Mesodermal cell (in vitro differentiated cells): ENCODE measurements around the gene METTL27.

Experiments used
- H3K27ac ChIP-seq: 2 replicates; pipeline ENCODE4 v1.7.0; 2013; ENCODE audit warnings: mild to moderate bottlenecking, low read depth, low read length, moderate library complexity; ENCODE audit not compliant: severe bottlenecking
- H3K36me3 ChIP-seq: 2 replicates; pipeline ENCODE4 v1.7.1; 2013; ENCODE audit warnings: mild to moderate bottlenecking, low read length, moderate library complexity; ENCODE audit not compliant: control insufficient read depth, insufficient read depth
- H3K4me1 ChIP-seq: one replicate; pipeline ENCODE4 v1.7.1; 2013; ENCODE audit warnings: mild to moderate bottlenecking, low read length; ENCODE audit not compliant: insufficient read depth, control insufficient read depth, poor library complexity, severe bottlenecking
- H3K4me3 ChIP-seq: 2 replicates; pipeline ENCODE4 v1.7.0; 2013; ENCODE audit warnings: low read length, control low read depth, mild to moderate bottlenecking; ENCODE audit not compliant: insufficient read depth, poor library complexity, severe bottlenecking; ENCODE audit errors: extremely low read depth
- H3K9me3 ChIP-seq: 2 replicates; pipeline ENCODE4 v1.7.1; 2013; ENCODE audit warnings: mild to moderate bottlenecking, low read length, moderate library complexity; ENCODE audit not compliant: control insufficient read depth
- WGBS, 2 experiments: methylation state at CpG; one replicate each; pipeline ENCODE4 v1.1.5; 2013; ENCODE audit warnings: missing lambda C conversion rate in 2 of 2; ENCODE audit not compliant: insufficient coverage in 2 of 2; 5-methylcytosine and 5-hydroxymethylcytosine counted together

Gene METTL27

DNA sequence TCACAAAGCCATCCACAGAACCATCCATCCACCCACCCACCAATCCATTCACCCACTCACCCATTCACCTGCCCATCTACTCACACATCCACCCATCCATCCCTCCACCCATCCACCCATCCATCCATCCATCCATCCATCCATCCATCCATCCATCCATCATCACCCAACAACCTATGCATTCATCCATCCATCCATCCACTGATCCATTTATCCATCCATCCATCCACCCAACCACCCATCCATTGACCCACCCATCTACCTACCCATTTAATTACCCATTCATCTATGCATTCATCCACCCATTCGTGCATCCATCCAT is 24.1 kb upstream of the METTL27 start:
- H3K36me3 ChIP-seq, result no peaks in the 10 kb centered on the region
- H3K4me1 ChIP-seq, result peaks cover 9% of the 10 kb centered on the region
- 80 to 92% methylated on average over 1 of the region's 1 CpG for WGBS, 2 experiments
- H3K9me3 ChIP-seq, result no peaks in the 10 kb centered on the region
- no peak overlapping the region for H3K4me3 ChIP-seq
- no peak overlapping the region for H3K27ac ChIP-seq

DNA sequence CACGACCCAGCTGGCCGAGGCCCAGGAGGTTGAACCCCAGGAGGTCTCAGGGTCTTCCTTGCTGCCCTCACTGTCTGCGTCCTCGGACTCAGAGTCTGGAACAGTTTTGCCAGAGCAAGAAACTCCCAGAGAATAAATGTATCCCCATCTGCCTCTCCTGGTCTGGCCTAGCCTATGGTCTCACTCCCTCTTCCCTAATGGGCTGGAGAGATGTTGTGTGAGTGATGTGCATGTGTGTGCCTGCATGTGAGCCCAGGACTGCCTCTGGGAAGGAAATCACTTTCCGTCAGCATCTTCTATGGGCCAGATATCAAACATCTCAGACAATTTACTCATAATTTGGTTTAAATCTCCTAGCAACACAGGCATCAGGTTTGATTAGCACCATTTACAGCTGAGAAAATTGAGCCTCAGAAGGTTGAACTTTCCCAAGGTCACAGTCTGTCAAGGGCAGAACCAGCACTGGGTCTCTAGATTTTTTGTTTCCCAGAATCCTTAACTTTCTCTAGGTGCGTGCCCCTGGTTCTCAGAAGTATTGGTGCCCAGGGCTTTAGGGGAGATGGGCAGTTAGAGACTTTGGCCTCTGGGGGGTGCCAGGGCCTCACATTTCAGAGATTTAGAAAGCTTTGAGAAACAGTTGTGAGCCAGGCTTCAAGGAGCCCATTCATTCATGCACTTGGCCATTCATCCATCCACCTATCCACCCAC is 23.6 kb upstream of the METTL27 start:
- H3K9me3 ChIP-seq, result no peaks in the 10 kb centered on the region
- no peak overlapping the region for H3K4me3 ChIP-seq
- 89 to 94% methylated on average over 3 to 5 of the region's 6 CpGs for WGBS, 2 experiments
- no peak overlapping the region for H3K27ac ChIP-seq
- peaks cover 9% of the 10 kb centered on the region for H3K4me1 ChIP-seq
- no peaks in the 10 kb centered on the region for H3K36me3 ChIP-seq

DNA sequence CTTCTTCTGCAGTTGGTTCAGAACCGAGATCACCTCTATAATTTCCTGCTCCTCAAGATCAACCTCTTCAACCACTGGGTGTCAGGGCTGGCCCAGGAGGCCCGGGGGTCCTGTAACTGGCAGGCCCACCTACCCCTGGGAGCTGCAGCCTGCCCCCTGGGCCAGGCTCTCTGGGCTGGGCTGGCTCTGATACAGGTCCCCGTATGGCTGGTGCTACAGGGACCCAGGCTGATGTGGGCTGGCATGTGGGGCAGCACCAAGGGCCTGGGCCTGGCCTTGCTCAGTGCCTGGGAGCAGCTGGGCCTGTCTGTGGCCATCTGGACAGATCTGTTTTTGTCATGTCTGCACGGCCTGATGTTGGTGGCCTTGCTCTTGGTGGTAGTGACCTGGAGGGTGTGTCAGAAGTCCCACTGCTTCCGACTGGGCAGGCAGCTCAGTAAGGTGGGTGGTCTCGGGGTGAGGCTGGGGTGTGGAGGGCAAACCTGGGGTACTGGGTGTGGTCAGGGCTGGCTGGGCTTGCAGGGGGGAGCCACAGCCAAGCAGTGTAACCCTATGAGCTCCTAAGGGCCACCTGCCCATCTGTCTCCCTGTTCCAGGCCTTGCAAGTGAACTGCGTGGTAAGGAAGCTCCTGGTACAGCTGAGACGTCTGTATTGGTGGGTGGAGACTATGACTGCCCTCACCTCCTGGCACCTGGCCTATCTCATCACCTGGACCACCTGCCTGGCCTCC is 22.8 kb upstream of the METTL27 start:
- H3K4me1 ChIP-seq, result peaks cover 9% of the 10 kb centered on the region
- H3K36me3 ChIP-seq, result no peaks in the 10 kb centered on the region
- no peak overlapping the region for H3K4me3 ChIP-seq
- no peaks in the 10 kb centered on the region for H3K9me3 ChIP-seq
- H3K27ac ChIP-seq, result no peak overlapping the region
- WGBS, 2 experiments, result 85 to 91% methylated on average over 3 to 7 of the region's 8 CpGs

DNA sequence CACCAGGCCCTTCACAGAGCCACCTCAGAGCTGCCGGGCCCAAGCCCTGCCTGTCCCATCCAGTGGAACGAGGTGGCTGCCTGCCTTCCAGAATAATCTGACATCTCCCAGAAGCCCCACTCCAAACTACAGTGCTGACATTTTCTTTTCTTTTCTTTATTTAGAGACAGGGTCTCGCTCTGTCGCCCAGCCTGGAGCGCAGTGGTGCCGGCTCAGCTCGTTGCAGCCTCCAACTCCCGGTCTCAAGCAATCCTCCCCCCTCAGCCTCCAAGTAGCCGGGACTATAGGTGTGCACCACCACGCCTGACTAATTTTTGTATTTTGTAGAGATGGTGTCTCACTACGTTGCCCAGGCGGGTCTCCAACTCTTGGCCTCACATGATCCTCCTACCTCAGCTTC is 19.0 kb upstream of the METTL27 start:
- H3K9me3 ChIP-seq, result peaks cover 5% of the 10 kb centered on the region
- 92 to 93% methylated on average over 7 to 8 of the region's 12 CpGs for WGBS, 2 experiments
- no peak overlapping the region for H3K4me3 ChIP-seq
- no peaks in the 10 kb centered on the region for H3K36me3 ChIP-seq
- no peaks in the 10 kb centered on the region for H3K4me1 ChIP-seq
- H3K27ac ChIP-seq, result no peak overlapping the region

DNA sequence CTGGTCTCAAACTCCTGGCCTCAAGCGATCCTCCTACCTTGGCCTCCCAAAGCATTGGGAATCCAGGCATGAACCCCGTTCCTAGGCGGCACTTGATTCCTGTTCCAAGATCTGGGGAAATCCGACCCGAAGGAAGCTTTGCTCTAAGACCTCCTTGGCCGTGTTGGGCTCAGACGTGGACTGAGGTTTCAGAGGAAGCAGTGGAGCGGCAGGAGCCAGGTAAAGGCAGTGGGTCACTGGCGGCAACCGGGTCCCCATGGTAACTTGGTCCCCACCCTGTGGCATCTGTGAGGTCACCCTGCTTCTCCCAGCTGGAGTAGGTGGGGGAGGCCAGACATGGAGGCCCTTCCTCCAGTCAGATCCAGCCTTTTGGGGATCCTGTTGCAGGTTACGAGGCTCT is 18.5 kb upstream of the METTL27 start, which contains the start of gene TMEM270:
Gene TMEM270 (plus strand): TSS at position 301 of the 400 bp plus-strand sequence. CDS start 36 bp downstream, at position 337.
- Histone ChIP-seq H3K4me3 (no peak within 1 kb of the TSS), H3K27ac (no peak within 1 kb of the TSS), H3K36me3 (no peaks in the 10 kb centered on the region), H3K9me3 (peaks cover 5% of the 10 kb centered on the region), H3K4me1 (no peaks in the 10 kb centered on the region)
- 92 to 93% methylated on average over 10 of the region's 11 CpGs for WGBS, 2 experiments

DNA sequence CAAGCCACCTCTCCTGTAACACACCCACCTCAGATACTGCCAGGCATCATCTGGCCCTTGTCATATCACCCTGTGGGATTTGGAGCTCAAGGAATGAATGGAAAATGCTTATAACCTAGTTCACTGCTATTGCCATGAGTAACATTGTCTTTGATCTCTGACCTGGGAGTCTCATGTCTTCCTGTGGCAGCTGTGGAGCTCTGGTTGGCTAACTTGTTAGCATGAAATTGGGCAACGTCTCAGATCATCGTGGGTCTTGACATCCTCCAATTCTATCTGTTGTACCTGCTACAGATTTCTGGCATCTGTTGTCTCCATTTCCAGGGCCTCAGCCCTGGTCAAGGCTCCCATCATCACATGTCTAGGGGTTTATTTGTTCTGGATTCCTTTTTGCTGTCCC is 16.5 kb upstream of the METTL27 start:
- WGBS, 2 experiments, result 89 to 100% methylated on average over 2 of the region's 2 CpGs
- no peak overlapping the region for H3K27ac ChIP-seq
- no peak overlapping the region for H3K4me3 ChIP-seq
- no peaks in the 10 kb centered on the region for H3K36me3 ChIP-seq
- H3K4me1 ChIP-seq, result no peaks in the 10 kb centered on the region
- H3K9me3 ChIP-seq, result peaks cover 5% of the 10 kb centered on the region

DNA sequence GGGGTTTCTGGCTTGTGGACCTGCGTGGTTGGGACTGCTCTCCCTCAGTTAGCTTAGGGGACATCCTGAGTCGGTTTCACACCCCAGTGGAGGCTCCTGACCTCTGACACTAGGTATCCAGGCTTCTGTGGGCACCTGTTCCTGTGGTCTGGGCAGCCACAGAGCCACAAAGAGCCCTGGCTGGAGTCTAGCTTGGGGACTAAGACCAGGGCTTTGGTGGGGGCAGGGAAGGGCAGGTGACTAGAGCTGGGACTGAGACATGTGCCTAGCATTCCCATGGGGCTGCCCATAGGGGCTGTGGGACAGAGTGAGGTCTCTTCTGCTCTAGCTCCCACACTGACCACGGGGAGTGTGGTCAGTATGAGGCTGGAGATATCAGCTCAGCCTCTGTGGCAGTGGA is 14.6 kb upstream of the METTL27 start:
- no peak overlapping the region for H3K4me3 ChIP-seq
- H3K9me3 ChIP-seq, result peaks cover 5% of the 10 kb centered on the region
- 48 to 65% methylated on average over 2 of the region's 3 CpGs for WGBS, 2 experiments
- H3K27ac ChIP-seq, result no peak overlapping the region
- H3K4me1 ChIP-seq, result peaks cover 9% of the 10 kb centered on the region
- no peaks in the 10 kb centered on the region for H3K36me3 ChIP-seq

DNA sequence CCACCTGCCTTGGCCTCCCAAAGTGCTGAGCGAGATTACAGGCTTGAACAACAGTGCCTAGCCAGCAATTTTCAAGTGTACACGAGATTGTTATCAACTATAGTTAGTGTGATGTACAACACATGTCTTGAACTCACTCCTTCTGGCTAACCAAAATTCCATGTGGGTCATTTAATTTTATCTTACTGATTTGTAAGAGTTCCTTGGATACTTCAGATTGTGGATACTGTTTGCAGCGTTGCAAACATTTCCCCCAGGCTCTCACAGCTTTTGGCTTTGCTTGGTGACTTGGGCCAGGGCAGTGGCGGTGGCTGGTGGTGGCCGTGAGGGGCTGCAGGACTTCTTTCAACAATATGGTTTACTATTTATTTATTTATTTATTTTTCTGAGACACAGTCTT is 10.2 kb upstream of the METTL27 start:
- peaks cover 4% of the 10 kb centered on the region for H3K9me3 ChIP-seq
- no peak overlapping the region for H3K27ac ChIP-seq
- peaks cover 25% of the 10 kb centered on the region for H3K4me1 ChIP-seq
- no peaks in the 10 kb centered on the region for H3K36me3 ChIP-seq
- 93 to 100% methylated on average over 1 to 2 of the region's 5 CpGs for WGBS, 2 experiments
- H3K4me3 ChIP-seq, result no peak overlapping the region

DNA sequence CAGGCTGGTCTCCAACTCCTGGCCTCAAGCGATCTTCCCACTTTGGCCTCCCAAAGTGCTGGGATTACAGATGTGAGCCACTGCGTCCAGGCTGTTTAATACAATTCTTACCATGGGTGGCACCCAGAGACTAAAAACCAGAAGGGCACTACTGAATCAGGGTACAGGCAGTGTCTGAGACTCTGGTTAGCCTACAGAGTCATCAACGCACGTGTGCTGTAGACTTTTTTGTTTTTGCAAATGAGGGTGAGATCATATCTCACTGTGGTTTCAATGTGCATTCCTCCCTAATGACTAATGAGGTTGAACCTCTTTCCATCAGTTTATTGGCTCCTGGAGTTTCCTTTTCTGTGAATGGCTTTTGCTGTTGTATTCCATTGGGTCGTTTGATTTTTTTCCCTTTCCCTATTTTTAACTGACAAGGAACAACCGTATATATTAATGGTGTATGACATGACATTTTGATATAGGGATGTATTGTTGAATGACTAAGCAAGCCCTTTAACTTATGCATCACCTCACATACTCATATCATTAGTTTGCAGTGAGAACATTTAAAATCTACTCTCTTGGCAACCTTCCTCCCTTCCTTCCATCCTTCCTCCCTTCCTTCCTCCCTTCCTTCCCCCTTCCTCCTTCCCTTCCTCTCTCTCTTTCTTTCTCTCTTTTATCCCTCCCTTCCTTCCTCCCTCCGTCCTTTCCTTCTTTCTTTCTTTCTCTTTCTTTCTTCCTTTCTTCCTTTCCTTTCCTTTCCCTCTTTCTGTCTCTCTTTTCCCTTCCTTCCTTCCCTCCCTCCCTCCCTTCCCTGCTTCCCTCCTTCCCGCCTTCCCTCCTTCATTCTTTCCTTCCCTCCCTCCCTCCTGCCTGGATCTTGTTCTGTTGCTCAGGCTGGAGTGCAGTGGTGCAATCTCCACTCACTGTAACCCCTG is 9.4 kb upstream of the METTL27 start:
- no peaks in the 10 kb centered on the region for H3K36me3 ChIP-seq
- WGBS, 2 experiments, result 57 to 75% methylated on average over 5 of the region's 8 CpGs
- peak overlapping the region; percentile 92 for H3K27ac ChIP-seq
- peaks cover 4% of the 10 kb centered on the region for H3K9me3 ChIP-seq
- H3K4me1 ChIP-seq, result peaks cover 25% of the 10 kb centered on the region
- no peak overlapping the region for H3K4me3 ChIP-seq

DNA sequence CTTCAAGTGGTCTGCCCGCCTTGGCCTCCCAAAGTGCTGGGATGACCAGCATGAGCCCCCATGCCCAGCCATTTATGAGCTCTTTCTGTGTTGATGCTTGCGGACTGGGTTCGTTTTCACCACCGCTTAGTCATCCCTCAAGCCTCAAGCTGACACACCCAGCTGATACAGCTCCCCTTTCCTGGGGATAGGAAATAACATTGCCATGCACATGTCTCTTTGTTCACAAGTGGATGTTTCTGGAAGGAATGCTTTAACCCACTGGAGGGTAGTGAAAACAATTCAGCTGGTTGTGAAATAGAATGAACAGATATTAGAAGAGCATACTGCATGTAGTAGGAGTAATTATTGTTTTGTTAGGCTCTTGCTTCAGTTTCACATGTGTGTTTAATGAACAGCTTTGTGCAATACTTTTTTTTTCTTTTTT is 8.5 kb upstream of the METTL27 start:
- Histone ChIP-seq H3K9me3 (peaks cover 4% of the 10 kb centered on the region), H3K27ac (peak overlapping the region; percentile 92), H3K4me1 (peaks cover 25% of the 10 kb centered on the region), H3K4me3 (no peak overlapping the region), H3K36me3 (no peaks in the 10 kb centered on the region)
- WGBS, 2 experiments, result 75 to 88% methylated on average over 1 of the region's 4 CpGs
